GM21515 (cell line): ENCODE measurements around the gene MC4R.

ENCODE experiments used
- ATAC-seq: cut with Tn5 transposase; IDR thresholded peaks from one replicate; pipeline ENCODE4 v1.9.1; 2021; ENCODE audit not compliant: unreplicated experiment

The MC4R gene

GRCh38 chr18:60329131-60329530 lies 43.4 kb downstream of the MC4R start:
- ATAC-seq: no peak

DNA sequence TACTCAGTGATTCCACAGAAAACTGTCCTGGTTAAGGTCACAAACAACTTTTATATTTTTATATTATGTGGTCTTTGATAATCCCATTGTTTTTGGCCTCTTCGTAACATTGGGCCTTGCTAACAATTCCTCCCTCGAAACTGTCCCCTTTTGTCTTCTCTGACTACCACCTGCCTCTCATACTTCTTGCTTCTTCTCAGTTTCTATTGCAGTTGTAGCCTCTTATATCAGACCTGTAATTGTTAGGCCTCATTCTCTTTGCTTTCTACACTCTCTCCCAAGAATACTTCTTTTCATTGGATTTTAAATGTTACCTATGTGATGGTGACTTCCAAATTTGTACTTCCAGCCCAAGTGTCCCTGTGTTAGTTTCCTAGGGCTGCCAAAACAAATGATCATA lies 44.7 kb downstream of the MC4R start:
- no peak for ATAC-seq

GRCh38 chr18:60322591-60322990 lies 50.0 kb downstream of the MC4R start:
- ATAC-seq: no peak
